ENCODE measurements around the gene CELSR3.

CELSR3 gene

GRCh38 chr3:48660800-48661400 is 1.8 kb downstream of the CELSR3 start:
- no peak for DNase-seq

DNA sequence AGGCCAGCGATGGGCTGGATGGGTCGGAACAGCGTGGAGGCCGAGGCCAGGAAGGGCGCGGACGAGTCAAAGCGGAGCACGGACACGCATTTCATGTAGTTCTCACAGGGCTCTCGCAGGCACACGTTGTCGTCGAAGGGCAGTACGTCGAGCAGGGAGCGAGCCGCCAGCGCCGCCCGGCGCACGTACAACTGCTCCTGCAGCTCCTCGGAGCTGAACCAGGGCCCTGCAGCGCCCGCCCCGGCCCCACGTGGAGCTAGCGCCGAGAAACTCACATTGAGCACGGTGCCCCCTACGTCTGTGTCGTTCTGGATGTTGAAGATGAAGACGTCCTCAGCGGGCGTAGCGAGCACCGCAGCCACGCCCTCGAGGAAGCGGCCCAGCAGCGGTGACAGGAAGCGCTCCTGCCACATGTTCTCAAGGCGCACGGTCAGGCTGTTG is 5.8 kb downstream of the CELSR3 start:
- DNase-seq: peak; percentile 65

- peak; percentile 93 for DNase-seq
Measured at GRCh38 chr3:48656061-48656840, 6.4 kb downstream of the CELSR3 start.

DNA sequence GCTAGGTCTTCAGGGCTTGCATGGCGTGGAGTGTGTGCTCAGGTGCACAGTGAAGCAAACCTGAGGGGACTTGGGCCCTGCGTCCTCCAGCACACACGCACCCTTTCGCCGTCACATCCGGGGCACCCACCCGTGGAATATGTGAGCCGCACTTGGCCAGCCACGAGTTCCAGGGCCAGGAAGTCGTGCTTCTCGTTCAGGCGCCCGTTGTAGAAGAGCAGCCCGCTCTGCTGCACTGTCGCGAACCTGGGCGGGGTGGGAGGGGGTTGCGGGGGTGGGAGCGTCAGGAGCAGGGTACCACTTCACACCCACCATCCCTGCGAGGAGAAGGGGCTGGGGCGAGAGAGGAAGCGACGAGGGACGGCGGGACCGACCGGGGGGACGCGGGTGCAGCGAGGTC is 7.1 kb downstream of the CELSR3 start:
- DNase-seq: no peak

DNA sequence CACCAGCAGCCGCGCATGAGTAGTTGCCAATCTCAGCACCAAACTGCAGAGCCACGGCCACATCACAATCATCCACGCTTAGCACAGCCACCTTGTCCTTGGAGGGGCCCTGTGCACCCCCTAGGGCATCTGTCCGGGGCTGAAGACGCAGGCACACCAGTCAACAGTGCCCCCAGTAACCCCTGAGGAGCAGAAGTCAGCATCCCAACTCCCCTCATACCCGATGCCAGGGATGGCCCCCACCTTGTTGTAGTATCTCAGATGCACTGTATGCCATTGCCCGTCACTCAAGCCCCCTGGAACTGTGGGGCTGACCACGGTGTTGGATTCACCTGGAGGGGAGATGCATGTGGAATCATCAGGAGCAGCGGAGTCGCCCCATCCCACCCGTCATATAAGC is 7.6 kb downstream of the CELSR3 start:
- DNase-seq: no peak

- DNase-seq: no peak
Measured at GRCh38 chr3:48652923-48653715, 9.6 kb downstream of the CELSR3 start.

DNA sequence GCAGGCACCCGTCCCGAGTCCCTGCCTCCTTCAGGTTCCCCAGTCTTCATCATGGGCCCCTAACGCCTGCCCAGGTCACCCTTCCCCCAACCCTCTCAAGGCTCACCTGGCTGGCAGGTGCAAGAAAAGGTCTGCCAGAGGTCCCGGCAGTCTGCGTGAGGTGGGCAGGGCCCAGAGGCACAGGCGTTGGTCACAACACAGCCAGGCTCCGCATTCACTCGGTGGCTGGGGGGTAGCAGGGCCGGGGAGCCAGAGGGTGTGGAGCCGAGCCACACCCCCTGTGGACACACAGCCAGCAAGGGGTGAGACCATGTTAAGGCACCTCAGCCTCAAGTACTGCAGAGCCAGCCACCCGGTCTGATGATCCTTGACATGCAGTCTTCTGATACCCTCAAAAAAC is 10.9 kb downstream of the CELSR3 start:
- DNase-seq: no peak

GRCh38 chr3:48650723-48651122 is 12.0 kb downstream of the CELSR3 start:
- DNase-seq: no peak

DNA sequence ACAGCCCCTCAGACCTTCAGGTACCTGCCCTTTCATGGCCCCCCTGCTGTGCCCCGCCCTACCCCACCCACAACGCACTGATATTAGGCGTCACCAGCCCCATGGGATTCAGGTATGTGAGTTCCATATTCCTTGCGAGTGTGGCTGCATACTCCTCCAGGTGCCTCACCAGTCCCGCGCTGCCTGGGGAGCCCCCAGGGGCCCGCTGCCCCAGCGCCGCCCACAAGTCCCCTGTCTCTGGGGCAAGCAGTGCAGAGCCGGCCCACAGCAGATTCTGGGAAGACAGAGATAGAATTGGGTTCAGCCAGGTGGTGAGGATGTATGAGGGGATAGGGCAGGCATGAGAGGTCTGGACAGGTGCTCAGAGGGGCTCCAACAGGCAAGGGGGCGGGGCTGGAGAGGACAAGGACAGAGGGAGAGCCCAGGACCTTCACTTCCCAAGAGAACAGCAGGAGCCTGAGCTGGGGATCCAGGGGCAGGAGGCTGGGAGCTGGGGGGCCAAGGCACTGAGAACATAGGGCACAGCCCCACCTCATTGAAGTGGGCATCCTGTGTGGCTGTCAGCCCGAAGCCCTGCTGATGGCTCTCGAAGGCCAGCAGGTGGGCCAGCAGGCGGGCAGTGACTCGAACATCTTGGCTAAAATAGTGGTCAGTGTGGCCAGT is 14.4 kb downstream of the CELSR3 start:
- no peak for DNase-seq

DNA sequence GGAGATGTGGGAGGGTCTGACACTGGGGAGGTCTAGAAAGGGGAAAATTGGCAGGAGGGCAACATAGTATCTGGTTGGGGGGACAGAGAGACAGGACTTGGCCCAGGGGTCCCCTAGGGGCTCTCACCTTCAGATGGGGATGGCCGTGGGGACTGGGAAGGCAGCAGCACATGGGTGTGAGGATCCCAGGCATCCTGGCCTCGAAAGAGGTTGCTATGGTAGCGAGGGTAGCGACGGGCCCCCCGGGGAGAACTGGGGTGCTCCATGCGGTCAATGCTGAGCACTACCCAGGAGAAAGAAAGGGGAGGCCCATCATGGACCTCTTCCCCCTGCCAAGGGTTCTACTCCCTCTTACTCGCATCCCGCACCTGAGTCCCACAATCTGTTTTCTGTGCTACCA is 15.0 kb downstream of the CELSR3 start:
- DNase-seq: no peak

- no peak for DNase-seq
Measured at GRCh38 chr3:48644898-48645760, 17.6 kb downstream of the CELSR3 start.

- no peak for DNase-seq
Measured at GRCh38 chr3:48642605-48643004, 20.1 kb downstream of the CELSR3 start.

DNA sequence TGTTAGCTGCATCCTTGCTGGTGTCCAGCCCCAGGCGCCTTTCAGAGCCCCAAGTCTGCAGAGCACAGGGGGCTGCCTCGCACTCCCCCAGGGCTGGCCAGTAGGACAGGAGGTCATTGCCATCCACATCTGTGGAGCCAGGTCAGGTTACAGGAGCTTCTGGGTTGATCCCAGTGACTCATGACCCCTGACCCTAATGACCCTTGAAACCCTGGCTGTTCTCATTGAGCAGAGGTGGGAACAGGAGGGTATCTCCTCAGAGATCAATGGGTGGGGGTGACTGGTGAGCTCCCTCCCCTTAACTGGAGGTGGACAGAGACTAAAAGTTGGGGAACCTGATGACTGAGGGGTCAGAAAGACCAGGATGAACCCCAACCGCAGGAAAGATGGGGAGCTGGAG is 21.3 kb downstream of the CELSR3 start:
- no peak for DNase-seq

- no peak for DNase-seq
Measured at GRCh38 chr3:48639944-48640606, 22.6 kb downstream of the CELSR3 start.

- no peak for DNase-seq
Measured at GRCh38 chr3:48637305-48637704, 25.4 kb downstream of the CELSR3 start.

DNA sequence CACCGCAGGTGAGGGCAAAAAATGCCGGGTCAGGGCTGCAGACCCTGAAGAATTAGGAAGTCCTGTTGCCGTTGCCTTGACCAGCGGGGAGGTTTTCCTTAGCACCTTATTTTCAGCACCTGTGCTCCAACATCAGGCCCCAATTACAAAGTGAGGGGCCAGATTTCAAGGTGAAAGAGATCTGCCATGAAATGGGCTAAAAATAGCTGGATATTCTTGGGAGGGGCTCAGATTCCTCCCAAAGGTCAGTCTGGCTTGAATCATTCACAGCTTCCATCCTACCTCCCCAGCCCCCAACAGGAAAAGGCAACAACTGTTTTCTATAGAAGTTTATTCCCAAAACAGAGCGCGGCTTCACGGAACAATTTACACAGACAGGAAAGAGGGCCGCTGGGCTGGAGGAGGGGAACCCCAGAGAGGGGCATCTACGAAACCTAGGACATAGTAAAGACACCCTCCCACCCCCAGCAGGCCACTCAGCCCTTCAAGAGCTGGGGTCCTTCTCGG is 26.5 kb downstream of the CELSR3 start:
- no peak for DNase-seq

DNA sequence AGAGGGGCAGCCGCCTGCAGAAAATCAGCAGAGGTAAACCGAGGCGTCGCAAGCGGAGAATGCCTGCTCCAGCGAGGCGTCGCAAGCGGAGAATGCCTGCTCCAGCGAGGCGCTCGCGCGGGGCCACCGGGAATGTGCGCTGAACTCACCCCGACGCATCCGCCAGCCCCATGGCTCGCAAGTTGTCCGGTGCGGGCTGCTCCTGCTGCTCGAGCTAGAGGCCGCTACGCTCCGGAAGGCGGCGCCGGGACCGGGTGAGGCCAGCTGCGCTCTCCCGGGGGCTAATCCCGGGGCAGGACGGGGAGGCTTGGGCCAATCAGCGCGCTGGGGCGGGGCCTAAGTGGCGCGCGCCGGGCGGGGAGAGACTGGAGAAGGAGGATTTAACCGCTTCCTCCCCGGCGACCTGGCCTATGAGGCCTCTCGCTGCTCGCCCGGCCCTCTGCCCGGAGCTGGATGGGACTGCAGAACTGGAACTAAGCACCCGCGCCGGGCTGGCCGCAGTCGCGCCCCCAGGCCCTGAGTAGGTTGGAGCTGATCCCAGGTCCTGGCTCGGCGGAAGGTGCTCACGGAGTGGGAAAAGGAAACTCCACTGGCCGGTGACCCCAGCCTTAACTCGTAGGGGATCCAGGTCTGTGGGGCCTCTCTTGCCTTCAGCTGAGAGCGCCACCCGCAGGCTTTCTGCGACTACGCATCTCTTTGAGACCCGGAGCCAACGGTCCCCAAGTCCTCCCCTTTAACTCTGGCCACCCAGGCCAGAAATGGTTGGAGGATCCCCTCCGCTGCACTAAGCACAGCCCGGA is 27.3 kb downstream of the CELSR3 start, which contains the start of gene SLC26A6:
Gene SLC26A6 (minus strand): TSS at position 240 of the 800 bp plus-strand sequence. CDS start 68 bp downstream, at position 172.
- DNase-seq: peak; percentile 97

DNA sequence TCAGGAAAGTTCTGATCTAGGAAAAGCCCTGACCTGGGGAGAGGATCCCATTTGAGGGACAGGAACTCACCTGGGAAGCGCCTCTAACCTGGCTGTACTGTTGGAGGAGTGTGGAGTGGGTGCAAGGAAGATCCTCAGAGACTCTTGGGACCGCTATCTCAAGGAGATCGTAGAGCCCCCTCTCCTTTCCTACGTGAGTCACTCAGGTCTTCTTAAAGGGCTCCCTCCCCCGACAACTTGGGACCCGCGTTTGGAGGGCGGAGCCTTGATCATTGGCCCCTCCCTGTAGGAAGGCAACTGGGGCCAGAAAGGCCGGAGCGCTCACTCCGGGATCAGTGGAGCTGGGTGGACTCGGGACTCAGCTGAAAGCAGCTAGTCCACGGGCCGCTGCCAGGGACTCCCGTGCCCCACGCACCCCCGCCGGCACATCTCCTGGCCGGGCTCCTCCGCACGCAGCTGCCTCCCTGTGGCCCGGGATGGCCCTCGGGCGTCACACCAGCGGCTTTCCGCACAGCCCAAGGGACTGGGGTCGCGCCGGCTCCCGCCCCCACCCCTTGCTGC is 27.9 kb downstream of the CELSR3 start:
- peak; percentile 85 for DNase-seq

DNA sequence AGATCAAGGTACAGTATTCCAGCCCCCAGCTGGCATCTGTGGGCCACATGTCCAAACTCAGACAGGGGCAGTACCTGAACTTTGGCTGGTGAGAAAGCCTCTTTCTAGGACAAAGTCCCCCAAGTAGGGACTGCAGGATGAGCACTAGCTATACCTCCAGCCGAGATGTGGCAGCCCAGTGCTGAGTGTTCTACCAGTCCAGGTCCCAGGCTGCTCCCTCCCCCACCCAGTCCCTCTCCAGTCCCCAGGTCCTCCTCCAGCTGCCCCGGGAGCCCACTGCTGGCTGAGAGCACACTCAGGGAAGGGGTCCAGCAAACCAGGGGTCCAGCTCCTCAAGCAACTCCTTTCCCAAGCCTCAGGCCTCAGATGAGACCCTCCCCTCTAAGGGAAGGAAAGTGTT is 28.9 kb downstream of the CELSR3 start:
- no peak for DNase-seq

- no peak for DNase-seq
Measured at GRCh38 chr3:48633256-48633655, 29.4 kb downstream of the CELSR3 start.

All from activated CD8-positive, alpha-beta memory T cell treated with anti-CD3 and anti-CD28 coated beads, Interleukin-2, amount 50 U/mL, for 48 hours (primary cell).